ENCODE results near the gene WTIP. TPM values are rescaled to one million over a fixed set of nuclear protein-coding genes. Genes with fewer than 3 reads are reported as not detected.
A peak's percentile ranks its signal among the peaks of the same experiment; 100 is the strongest.
"Not testable (repeated sequence)": the region's sequence is repeated elsewhere in the genome, so short reads cannot be mapped to it uniquely, and the experiment has no call there.

The WTIP gene
- total RNA-seq, 1 experiment from 2014 or later, result 4.7 TPM

DNA sequence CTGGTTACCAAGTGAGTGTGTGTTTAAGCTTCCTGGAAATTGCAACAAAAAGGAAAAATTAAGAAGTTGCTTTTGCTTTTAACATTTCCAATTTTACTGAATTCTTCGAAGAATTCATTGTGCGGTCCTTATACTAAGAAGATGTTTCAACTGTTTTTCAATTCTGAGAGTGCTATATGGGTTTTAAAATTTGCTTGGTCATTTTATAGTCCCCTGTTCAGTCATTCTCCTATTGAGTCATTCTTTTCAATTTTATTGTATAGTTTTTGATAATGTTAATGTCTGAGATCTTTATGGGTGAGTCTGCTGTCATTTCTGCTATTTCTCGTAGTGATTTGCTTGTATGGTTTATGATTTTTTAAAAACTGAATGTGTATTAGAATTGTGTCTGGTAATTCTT lies 26.9 kb upstream of the WTIP start:
- no peaks in the 10 kb centered on the region for H3K27me3 ChIP-seq (replicated peaks; ENCODE audit: insufficient read depth, low read depth, low read length, poor library complexity)
- DNase-seq (ENCODE audit: low spot score), result no peak
- H3K4me1 ChIP-seq (ENCODE audit: insufficient read depth, low read length, poor library complexity, severe bottlenecking), result no peaks in the 10 kb centered on the region
- intact Hi-C loops (cut with micrococcal nuclease; ENCODE audit: unreplicated experiment), result no loop called here
- ChIA-PET POLR2A (ENCODE audit: low non-redundant PET) (no interaction called here), CTCF (no interaction called here)
- H3K4me3 ChIP-seq (ENCODE audit: low read depth, low read length, poor library complexity, severe bottlenecking), result no peak overlapping the region
- no peak for TF ChIP-seq EZH2 (IDR thresholded peaks at IDR 0.05; ENCODE audit: borderline replicate concordance, low read depth, low read length, poor library complexity, severe bottlenecking)
- TF ChIP-seq, protein P1, sequence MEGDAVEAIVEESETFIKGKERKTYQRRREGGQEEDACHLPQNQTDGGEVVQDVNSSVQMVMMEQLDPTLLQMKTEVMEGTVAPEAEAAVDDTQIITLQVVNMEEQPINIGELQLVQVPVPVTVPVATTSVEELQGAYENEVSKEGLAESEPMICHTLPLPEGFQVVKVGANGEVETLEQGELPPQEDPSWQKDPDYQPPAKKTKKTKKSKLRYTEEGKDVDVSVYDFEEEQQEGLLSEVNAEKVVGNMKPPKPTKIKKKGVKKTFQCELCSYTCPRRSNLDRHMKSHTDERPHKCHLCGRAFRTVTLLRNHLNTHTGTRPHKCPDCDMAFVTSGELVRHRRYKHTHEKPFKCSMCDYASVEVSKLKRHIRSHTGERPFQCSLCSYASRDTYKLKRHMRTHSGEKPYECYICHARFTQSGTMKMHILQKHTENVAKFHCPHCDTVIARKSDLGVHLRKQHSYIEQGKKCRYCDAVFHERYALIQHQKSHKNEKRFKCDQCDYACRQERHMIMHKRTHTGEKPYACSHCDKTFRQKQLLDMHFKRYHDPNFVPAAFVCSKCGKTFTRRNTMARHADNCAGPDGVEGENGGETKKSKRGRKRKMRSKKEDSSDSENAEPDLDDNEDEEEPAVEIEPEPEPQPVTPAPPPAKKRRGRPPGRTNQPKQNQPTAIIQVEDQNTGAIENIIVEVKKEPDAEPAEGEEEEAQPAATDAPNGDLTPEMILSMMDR (conservative IDR thresholded peaks at IDR 0.05; ENCODE audit: low read depth, low read length), result no peak
- H3K9me3 ChIP-seq (ENCODE audit: low read depth, low read length, poor library complexity, severe bottlenecking), result no peaks in the 10 kb centered on the region
- H3K36me3 ChIP-seq (ENCODE audit: insufficient read depth, low read length, poor library complexity, severe bottlenecking), result peaks cover 81% of the 10 kb centered on the region
- H3K27ac ChIP-seq (ENCODE audit: low read depth, low read length, poor library complexity, severe bottlenecking), result no peak overlapping the region
- BruUV-seq (replicated peaks), result no TSS peak

DNA sequence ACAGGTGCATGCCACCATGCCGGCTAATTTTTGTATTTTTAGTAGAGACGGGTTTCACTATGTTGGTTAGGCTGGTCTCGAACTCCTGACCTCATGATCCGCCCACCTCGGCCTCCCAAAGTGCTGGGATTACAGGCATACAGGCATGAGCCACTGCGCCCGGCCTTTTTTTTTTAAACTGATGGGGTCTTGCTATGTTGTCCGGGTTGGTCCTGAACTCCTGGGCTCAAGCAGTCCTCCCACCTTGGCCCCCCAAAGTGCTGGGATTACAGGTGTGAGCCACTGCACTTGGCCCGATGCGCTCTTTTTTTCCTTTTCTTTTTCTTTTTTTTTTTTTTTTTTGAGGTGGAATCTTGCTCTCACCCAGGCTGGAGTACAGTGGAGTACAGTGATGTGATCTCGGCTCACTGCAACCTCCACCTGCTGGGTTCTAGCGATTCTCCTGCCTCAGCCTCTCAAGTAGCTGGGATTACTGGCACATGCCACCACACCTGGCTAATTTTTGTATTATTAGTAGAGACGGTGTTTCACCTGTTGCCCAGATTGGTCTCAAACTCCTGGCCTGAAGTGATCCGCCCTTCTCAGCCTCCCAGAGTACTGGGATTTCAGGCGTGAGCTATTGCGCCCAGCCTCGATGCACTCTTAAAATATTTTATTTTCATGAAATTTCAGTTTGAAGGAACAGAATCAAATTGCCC lies 25.6 kb upstream of the WTIP start:
- BruUV-seq (replicated peaks); H3K4me3 ChIP-seq (ENCODE audit: low read depth, low read length, poor library complexity, severe bottlenecking); DNase-seq (ENCODE audit: low spot score); H3K27me3 ChIP-seq (replicated peaks; ENCODE audit: insufficient read depth, low read depth, low read length, poor library complexity); intact Hi-C loops (cut with micrococcal nuclease; ENCODE audit: unreplicated experiment); H3K4me1 ChIP-seq (ENCODE audit: insufficient read depth, low read length, poor library complexity, severe bottlenecking); H3K9me3 ChIP-seq (ENCODE audit: low read depth, low read length, poor library complexity, severe bottlenecking); POLR2A ChIA-PET (ENCODE audit: low non-redundant PET); H3K27ac ChIP-seq (ENCODE audit: low read depth, low read length, poor library complexity, severe bottlenecking); CTCF ChIA-PET: not testable (repeated sequence)
- H3K36me3 ChIP-seq (ENCODE audit: insufficient read depth, low read length, poor library complexity, severe bottlenecking), result peaks cover 81% of the 10 kb centered on the region

DNA sequence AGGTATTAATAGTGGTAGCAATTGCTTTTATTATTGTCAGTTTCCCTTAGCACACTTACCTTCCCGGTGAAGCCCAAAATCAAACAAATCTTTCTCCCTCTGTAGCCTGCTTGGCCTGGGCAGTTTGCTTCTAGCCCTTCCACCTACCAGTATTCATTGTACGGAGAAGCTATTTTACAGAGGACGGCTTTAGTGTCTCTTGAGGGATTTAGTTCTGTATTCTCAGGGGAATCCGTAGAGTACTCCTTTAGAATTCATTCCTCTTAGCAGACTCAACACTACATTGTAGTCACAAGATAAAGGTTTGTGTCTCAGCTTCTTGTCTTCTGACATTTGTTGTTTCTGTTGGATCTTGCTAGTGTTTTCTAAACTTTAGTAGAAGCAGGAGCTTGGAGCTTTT lies 24.1 kb upstream of the WTIP start:
- intact Hi-C loops (cut with micrococcal nuclease; ENCODE audit: unreplicated experiment), result no loop called here
- no peak for TF ChIP-seq EZH2 (IDR thresholded peaks at IDR 0.05; ENCODE audit: borderline replicate concordance, low read depth, low read length, poor library complexity, severe bottlenecking)
- TF ChIP-seq, protein P1 (conservative IDR thresholded peaks at IDR 0.05; ENCODE audit: low read depth, low read length), result no peak
- H3K27me3 ChIP-seq (replicated peaks; ENCODE audit: insufficient read depth, low read depth, low read length, poor library complexity), result no peaks in the 10 kb centered on the region
- no peaks in the 10 kb centered on the region for H3K9me3 ChIP-seq (ENCODE audit: low read depth, low read length, poor library complexity, severe bottlenecking)
- CTCF ChIA-PET, result no interaction called here
- DNase-seq (ENCODE audit: low spot score), result peak; percentile 43
- H3K4me3 ChIP-seq (ENCODE audit: low read depth, low read length, poor library complexity, severe bottlenecking), result no peak overlapping the region
- POLR2A ChIA-PET (ENCODE audit: low non-redundant PET), result no interaction called here
- BruUV-seq (replicated peaks), result no TSS peak
- H3K27ac ChIP-seq (ENCODE audit: low read depth, low read length, poor library complexity, severe bottlenecking), result peak overlapping the region; percentile 14
- no peaks in the 10 kb centered on the region for H3K4me1 ChIP-seq (ENCODE audit: insufficient read depth, low read length, poor library complexity, severe bottlenecking)
- peaks cover 82% of the 10 kb centered on the region for H3K36me3 ChIP-seq (ENCODE audit: insufficient read depth, low read length, poor library complexity, severe bottlenecking)

DNA sequence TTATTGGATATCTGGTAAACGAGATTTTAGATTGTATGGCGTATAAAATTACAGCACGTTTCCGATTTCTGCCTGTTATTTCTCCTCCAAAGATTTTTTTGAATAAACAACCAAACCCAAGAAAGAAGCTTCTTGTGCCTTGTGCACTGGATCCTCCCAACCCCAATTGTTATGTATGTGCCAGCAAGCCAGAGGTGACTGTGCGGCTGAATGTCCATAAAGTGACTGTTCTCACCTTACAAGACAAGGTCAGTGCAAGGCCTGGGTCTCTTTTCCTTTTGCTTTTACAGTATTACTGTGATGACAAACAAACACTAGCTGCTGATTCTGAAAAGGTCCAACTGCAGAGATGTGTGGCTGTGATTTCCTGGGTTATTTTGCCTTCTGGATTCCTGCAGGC lies 22.9 kb upstream of the WTIP start:
- peaks cover 81% of the 10 kb centered on the region for H3K36me3 ChIP-seq (ENCODE audit: insufficient read depth, low read length, poor library complexity, severe bottlenecking)
- no peak overlapping the region for H3K4me3 ChIP-seq (ENCODE audit: low read depth, low read length, poor library complexity, severe bottlenecking)
- TF ChIP-seq EZH2 (IDR thresholded peaks at IDR 0.05; ENCODE audit: borderline replicate concordance, low read depth, low read length, poor library complexity, severe bottlenecking), result no peak
- TF ChIP-seq, protein P1 (conservative IDR thresholded peaks at IDR 0.05; ENCODE audit: low read depth, low read length), result no peak
- ChIA-PET CTCF (no interaction called here), POLR2A (ENCODE audit: low non-redundant PET) (interaction anchor here (0.6 kb wide), 1 partner anchor 18 kb away, joined by 4 read pairs; no protein-coding TSS in a partner anchor)
- no peaks in the 10 kb centered on the region for H3K4me1 ChIP-seq (ENCODE audit: insufficient read depth, low read length, poor library complexity, severe bottlenecking)
- no peaks in the 10 kb centered on the region for H3K27me3 ChIP-seq (replicated peaks; ENCODE audit: insufficient read depth, low read depth, low read length, poor library complexity)
- no peak for DNase-seq (ENCODE audit: low spot score)
- no TSS peak for BruUV-seq (replicated peaks)
- H3K9me3 ChIP-seq (ENCODE audit: low read depth, low read length, poor library complexity, severe bottlenecking), result no peaks in the 10 kb centered on the region
- H3K27ac ChIP-seq (ENCODE audit: low read depth, low read length, poor library complexity, severe bottlenecking), result no peak overlapping the region
- intact Hi-C loops (cut with micrococcal nuclease; ENCODE audit: unreplicated experiment), result no loop called here

Measured in A673 (cell line).